ENCODE measurements around the gene GPR42.
A peak's percentile ranks its signal among the peaks of the same experiment; 100 is the strongest.

The GPR42 gene, protein sequence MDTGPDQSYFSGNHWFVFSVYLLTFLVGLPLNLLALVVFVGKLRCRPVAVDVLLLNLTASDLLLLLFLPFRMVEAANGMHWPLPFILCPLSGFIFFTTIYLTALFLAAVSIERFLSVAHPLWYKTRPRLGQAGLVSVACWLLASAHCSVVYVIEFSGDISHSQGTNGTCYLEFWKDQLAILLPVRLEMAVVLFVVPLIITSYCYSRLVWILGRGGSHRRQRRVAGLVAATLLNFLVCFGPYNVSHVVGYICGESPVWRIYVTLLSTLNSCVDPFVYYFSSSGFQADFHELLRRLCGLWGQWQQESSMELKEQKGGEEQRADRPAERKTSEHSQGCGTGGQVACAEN

GRCh38 chr19:35370722-35371121 is at the start of gene GPR42:
Gene GPR42 (plus strand): TSS chr19:35371068. CDS start chr19:35371360, 292 bp downstream.
- no peak for DNase-seq (ENCODE audit: low spot score)

GRCh38 chr19:35321291-35321690 is 49.6 kb upstream of the GPR42 start:
- no peak for DNase-seq (ENCODE audit: low spot score)

GRCh38 chr19:35322014-35322413 is 48.9 kb upstream of the GPR42 start:
- no peak for DNase-seq (ENCODE audit: low spot score)

DNA sequence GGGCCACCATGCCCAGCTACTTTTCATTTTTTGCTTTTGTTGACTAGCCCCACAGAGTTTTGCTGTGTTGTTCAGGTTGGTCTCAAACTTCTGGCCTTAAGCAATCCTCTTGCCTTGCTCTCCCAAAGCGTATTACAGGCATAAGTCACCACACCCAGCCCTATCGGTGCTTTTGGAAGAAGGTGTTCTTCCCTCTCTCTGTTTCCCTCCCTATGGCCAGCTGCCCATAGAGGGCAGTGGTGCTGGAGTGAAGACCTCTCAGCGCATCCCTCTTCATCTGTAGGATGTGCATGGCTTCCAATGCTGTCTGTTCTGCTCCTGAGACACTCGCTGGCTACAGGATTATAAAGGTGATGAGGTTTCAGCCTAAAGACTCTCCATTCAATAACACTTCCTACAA is 43.2 kb upstream of the GPR42 start:
- DNase-seq (ENCODE audit: low spot score) = peak; percentile 11

- DNase-seq (ENCODE audit: low spot score) = no peak
Measured at GRCh38 chr19:35328851-35329285, 42.0 kb upstream of the GPR42 start, which contains the start of gene CD22. Gene CD22 (plus strand): TSS chr19:35329187. CDS start chr19:35332041, 2,854 bp downstream.

DNA sequence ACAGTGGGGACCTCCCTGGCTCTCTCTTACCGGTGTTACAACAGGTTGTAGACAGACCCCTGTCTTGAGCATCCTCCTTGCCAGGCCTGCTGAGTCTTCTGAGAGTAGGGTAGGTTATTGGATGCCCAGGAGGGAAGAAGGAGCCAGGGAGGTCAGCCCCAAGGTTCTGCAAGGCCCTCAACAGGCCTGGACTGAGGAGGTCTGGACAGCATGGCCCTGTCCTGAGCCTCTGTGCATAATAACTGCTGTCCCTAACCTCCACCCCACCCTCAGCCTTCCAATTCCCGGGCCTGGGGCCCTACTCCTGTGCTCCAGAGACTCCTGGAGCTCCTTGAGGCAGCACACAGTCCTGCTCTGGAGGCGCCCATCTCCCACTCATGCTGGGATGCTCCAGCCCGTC is 41.5 kb upstream of the GPR42 start:
- DNase-seq (ENCODE audit: low spot score) = no peak

GRCh38 chr19:35330475-35330874 is 40.4 kb upstream of the GPR42 start:
- DNase-seq (ENCODE audit: low spot score) = no peak

- DNase-seq (ENCODE audit: low spot score) = no peak
Measured at GRCh38 chr19:35331551-35332214, 39.2 kb upstream of the GPR42 start.

DNA sequence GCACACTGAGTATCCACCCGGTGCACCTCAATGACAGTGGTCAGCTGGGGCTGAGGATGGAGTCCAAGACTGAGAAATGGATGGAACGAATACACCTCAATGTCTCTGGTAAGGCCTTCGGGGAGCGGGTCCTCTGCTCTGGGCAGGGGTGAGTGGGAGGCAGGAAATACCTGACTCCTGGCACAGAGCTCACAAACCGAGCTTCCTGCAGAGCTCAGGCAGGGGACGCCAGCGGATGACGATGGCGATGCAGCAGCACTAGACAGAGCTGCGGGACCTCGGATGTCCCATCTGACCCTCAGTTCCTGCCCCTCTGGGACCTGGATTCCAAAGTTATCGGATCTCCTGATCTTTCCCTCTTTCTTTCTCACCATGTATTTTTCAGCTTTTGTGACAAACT is 38.1 kb upstream of the GPR42 start:
- DNase-seq (ENCODE audit: low spot score) = no peak

GRCh38 chr19:35334144-35334753 is 36.6 kb upstream of the GPR42 start:
- no peak for DNase-seq (ENCODE audit: low spot score)

- DNase-seq (ENCODE audit: low spot score) = no peak
Measured at GRCh38 chr19:35336166-35336955, 34.5 kb upstream of the GPR42 start.

DNA sequence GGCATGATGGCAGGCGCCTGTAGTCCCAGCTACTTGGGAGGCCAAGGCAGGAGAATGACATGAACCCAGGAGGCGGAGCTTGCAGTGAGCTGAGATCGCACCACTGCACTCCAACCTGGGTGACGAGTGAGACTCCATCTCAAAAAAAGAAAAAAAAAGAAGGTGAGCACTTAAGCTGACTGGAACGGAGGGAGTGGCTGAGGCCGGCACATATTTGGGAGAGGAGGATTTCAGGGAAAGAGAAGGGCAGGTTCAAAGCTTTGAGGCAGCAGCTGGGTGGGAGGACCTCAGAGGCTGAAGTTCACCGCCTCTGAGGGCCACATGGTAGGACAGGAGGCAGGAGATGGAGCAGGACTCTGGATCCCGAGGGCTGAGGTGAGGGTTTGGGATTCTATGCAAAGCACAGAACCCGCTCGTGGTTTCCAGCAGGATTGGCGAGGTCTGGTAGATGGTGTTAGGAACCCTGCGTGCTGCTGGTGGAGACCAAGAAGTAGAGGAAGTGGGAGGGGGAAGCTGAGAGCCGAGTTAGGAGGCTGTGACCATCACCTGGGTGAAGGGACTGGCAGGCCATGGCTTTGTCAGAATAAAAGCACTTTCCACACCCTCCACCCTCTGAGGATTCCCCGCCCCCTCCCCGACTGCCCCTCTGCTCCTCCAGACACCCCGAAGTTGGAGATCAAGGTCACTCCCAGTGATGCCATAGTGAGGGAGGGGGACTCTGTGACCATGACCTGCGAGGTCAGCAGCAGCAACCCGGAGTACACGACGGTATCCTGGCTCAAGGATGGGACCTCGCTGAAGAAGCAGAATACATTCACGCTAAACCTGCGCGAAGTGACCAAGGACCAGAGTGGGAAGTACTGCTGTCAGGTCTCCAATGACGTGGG is 33.5 kb upstream of the GPR42 start:
- no peak for DNase-seq (ENCODE audit: low spot score)

- DNase-seq (ENCODE audit: low spot score) = no peak
Measured at GRCh38 chr19:35337984-35338296, 32.9 kb upstream of the GPR42 start.

DNA sequence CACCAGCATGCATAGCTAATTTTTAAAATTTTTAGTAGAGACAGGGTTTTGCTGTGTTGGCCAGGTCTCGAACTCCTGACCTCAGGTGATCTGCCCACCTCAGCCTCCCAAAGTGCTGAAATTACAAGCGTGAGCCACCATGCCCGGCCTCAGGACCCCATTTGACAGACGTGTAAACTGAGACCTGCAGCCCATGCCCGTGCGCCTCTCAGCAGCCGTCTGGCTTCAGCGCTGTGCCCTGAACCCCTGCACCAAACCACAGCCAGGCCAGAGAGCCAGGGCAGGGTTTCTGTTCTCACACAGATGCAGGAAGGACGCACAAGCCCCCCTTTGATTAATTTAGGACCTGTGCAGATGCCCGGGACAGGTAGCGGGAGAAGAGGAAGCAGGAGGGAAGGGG is 30.4 kb upstream of the GPR42 start:
- DNase-seq (ENCODE audit: low spot score) = no peak

DNA sequence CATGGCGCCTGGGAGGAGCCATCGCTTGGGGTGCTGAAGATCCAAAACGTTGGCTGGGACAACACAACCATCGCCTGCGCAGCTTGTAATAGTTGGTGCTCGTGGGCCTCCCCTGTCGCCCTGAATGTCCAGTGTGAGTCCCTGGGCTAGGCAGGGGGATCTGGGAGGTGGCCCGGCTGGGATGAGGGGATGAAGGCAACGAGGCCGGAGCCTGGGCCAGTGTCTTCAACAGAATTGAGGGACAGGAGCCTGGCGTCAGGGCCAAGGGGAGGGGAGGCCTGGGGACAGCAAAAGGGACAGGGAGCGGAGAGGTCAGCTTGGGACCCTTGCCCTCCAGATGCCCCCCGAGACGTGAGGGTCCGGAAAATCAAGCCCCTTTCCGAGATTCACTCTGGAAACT is 29.9 kb upstream of the GPR42 start:
- no peak for DNase-seq (ENCODE audit: low spot score)

- DNase-seq (ENCODE audit: low spot score) = no peak
Measured at GRCh38 chr19:35341565-35342225, 29.2 kb upstream of the GPR42 start.

DNA sequence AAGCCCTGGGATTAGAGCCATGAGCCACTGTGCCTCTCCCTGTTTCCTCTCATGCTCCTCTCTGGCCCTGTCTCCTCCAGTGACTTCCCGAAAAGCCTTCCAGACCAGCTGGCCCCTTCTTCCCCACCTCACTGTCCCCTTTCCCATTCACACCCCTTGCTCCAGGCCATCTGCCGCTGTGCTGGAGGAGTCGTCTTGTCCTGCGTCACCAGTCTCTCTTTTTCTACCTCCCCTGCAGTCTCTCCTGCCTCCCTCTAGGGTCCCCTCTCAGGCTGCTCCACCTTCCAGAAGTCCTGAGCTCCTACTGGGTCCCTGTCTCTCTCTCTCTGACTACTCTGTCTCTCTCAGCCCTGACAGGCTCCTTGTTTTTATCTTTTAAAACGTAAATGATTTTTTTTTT is 28.4 kb upstream of the GPR42 start:
- DNase-seq (ENCODE audit: low spot score) = no peak

GRCh38 chr19:35344511-35345031 is 26.3 kb upstream of the GPR42 start:
- DNase-seq (ENCODE audit: low spot score) = no peak

DNA sequence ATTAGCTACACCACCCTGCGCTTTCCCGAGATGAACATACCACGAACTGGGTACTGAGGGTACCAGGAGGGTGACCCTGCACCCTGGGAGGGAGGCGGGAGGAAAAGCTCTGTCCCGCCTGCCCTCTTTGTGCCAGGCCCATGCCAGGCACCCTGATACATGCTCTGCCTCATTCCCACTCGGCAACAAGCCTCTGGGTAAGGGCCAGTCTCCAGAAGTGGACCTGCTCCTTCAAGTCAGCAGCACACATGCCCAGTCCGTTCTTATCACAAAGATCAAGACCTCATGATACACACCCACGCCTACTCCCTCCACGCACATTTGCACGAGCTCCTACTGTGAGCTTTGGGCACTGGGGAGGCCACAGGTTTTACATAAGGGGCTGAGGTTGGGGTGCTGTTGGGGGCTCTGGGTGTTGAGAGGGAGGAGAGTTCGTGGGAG is 25.2 kb upstream of the GPR42 start:
- no peak for DNase-seq (ENCODE audit: low spot score)

GRCh38 chr19:35346193-35347052 is 24.4 kb upstream of the GPR42 start:
- DNase-seq (ENCODE audit: low spot score) = no peak
